Effector memory CD4-positive, alpha-beta T cell (primary cell): Measurements from ENCODE around the gene RPL31.

ENCODE experiments used
- DNase-seq, 3 donors: peaks; one replicate each; pipeline ENCODE4 v3.0.0-alpha.2; 2020
- H3K27ac ChIP-seq: 2 replicates; pipeline ENCODE4 v1.7.0; 2013; ENCODE audit warnings: mild to moderate bottlenecking, low read length, moderate library complexity; ENCODE audit not compliant: insufficient read depth, poor library complexity, severe bottlenecking
- H3K27me3 ChIP-seq: replicated peaks from 2 replicates; pipeline ENCODE4 v1.7.0; 2013; ENCODE audit warnings: mild to moderate bottlenecking, low read length; ENCODE audit not compliant: insufficient read depth, control insufficient read depth, poor library complexity, severe bottlenecking
- H3K36me3 ChIP-seq: 2 replicates; pipeline ENCODE4 v1.7.0; 2013; ENCODE audit warnings: mild to moderate bottlenecking, low read length, moderate library complexity; ENCODE audit not compliant: control insufficient read depth, insufficient read depth
- H3K4me1 ChIP-seq: 2 replicates; pipeline ENCODE4 v1.7.0; 2013; ENCODE audit warnings: low read length, mild to moderate bottlenecking; ENCODE audit not compliant: control insufficient read depth, insufficient read depth, poor library complexity, severe bottlenecking
- H3K4me3 ChIP-seq: 2 replicates; pipeline ENCODE4 v1.7.0; 2013; ENCODE audit warnings: low read length, low read depth, mild to moderate bottlenecking; ENCODE audit not compliant: insufficient read depth, poor library complexity, severe bottlenecking
- H3K9me3 ChIP-seq: 2 replicates; pipeline ENCODE4 v1.7.0; 2013; ENCODE audit warnings: mild to moderate bottlenecking, low read length, moderate library complexity; ENCODE audit not compliant: control insufficient read depth

RPL31 gene

DNA sequence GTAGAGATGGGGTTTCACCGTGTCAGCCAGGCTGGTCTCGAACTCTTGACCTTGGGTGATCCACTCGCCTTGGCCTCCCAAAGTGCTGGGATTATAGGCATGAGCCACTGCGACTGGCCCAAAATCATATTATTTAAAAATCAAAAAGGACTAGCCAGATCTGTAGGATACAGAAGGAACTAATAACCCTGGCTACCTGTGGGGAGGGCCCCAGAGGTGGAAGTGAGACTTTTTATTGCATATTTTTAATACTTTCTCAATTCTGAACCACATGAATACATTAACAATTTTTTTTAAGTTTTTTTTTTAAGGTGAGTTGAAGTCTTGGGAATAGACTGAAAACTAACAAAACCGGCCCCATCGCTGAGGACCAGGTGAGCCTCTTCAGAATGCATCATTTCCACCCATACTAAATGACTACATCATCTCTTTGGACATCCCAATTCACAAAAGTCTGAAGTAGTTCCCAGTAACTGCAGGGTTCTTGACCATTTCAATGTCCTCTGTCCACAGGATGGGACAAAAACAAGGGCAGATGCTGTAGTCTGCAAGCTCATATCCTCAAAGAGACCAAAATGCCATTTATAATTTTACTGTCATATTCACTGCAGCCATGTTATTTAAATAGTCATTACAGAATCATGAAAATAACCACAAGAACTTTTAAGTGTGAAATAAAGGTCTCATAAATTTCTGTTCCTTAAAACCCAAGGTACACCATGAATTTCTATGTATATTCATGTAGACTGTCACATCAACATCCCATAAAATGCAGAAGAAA is 21.4 kb downstream of the RPL31 start:
- Histone ChIP-seq H3K9me3 (no peaks in the 10 kb centered on the region), H3K4me3 (no peak overlapping the region), H3K27me3 (no peaks in the 10 kb centered on the region), H3K4me1 (no peaks in the 10 kb centered on the region), H3K36me3 (no peaks in the 10 kb centered on the region), H3K27ac (no peak overlapping the region)
- no peak for DNase-seq

DNA sequence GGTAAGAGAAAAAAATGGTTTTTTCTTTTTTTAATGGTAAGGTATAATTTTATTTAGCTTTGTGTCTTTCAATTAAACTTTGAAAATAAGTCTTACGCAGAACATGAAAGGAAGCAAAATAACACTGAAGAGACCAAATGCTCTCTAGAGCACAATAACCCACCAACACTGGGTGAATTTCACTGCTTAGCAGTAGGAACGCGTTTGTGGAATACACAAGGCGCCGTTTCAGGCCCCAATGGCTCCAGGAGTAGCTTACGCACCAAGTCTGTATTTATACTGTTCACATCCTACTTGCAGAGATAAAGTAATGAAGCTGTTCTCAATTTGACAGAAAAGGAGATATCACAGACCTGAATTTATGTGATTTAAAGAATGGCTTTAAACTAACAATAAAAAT is 23.5 kb downstream of the RPL31 start:
- Histone ChIP-seq H3K27me3 (no peaks in the 10 kb centered on the region), H3K9me3 (no peaks in the 10 kb centered on the region), H3K4me3 (no peak overlapping the region), H3K27ac (no peak overlapping the region), H3K4me1 (no peaks in the 10 kb centered on the region), H3K36me3 (no peaks in the 10 kb centered on the region)
- no peak for DNase-seq

GRCh38 chr2:101026253-101026701 is 24.2 kb downstream of the RPL31 start:
- Histone ChIP-seq H3K36me3 (no peaks in the 10 kb centered on the region), H3K9me3 (no peaks in the 10 kb centered on the region), H3K27me3 (no peaks in the 10 kb centered on the region)

DNA sequence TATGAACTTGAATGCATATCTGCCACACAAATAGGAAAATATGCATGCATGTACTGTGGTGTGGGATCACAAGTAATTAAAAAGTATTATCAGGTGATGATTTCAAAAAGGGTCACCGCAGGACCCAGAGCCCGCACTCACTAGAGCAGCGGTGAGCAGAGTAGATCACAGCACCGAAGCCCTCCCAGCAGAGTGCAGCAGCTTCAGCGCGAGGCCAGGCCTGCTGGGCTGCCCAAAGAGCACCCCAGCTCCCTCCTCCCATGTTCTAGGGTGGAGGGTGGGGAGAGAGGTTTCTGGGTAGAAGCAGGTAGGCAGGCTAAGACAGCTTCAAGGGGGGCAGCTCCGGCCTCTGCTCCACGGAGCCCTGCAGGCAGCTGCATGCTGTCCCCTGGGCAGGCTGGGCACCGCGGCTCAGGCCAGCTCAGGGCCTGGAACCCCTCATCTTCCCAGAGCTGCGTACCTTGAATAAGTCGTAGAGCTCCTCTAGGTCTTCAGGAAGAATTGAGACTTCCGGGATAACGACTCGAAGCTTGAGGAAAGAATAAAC is 24.9 kb downstream of the RPL31 start:
- H3K4me1 ChIP-seq: no peaks in the 10 kb centered on the region
- no peak for DNase-seq
- no peaks in the 10 kb centered on the region for H3K9me3 ChIP-seq
- no peaks in the 10 kb centered on the region for H3K36me3 ChIP-seq
- H3K27ac ChIP-seq: no peak overlapping the region
- no peak overlapping the region for H3K4me3 ChIP-seq
- no peaks in the 10 kb centered on the region for H3K27me3 ChIP-seq

More at GRCh38 chr2:101026253-101026701, 24.2 kb downstream of the RPL31 start:
- no peak overlapping the region for H3K27ac ChIP-seq
- H3K4me3 ChIP-seq: no peak overlapping the region
- no peak for DNase-seq
- H3K4me1 ChIP-seq: no peaks in the 10 kb centered on the region

DNA sequence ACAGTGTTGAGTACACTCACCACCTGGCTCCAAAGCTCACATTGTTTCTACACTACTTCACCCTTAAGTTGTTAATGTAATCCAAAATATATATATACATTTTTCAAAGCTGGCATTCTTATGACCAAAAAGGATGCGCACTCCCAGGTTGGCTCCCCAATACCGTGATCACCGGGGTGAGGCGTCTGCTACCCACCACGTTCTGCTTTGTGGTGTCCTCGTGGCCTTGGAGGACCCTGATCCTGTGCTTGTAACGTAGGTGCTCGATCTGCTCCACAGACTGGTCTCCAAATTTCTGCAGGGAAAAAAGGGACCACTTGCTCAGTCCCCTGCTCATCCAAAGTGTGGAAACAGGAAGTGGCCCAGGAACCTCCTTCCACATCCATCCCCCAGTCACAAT is 25.8 kb downstream of the RPL31 start:
- no peaks in the 10 kb centered on the region for H3K4me1 ChIP-seq
- no peaks in the 10 kb centered on the region for H3K9me3 ChIP-seq
- no peaks in the 10 kb centered on the region for H3K27me3 ChIP-seq
- H3K36me3 ChIP-seq: no peaks in the 10 kb centered on the region
- no peak overlapping the region for H3K27ac ChIP-seq
- no peak overlapping the region for H3K4me3 ChIP-seq
- DNase-seq: no peak

- Histone ChIP-seq H3K9me3 (no peaks in the 10 kb centered on the region), H3K27me3 (no peaks in the 10 kb centered on the region), H3K27ac (no peak overlapping the region), H3K4me1 (no peaks in the 10 kb centered on the region), H3K36me3 (no peaks in the 10 kb centered on the region), H3K4me3 (no peak overlapping the region)
- no peak for DNase-seq
These were observed 28.9 kb downstream of the RPL31 start for GRCh38 chr2:101030866-101031554.

GRCh38 chr2:101032084-101032776 is 30.1 kb downstream of the RPL31 start:
- no peaks in the 10 kb centered on the region for H3K4me1 ChIP-seq

GRCh38 chr2:101036562-101036961 is 34.5 kb downstream of the RPL31 start:
- Histone ChIP-seq H3K36me3 (no peaks in the 10 kb centered on the region), H3K27ac (no peak overlapping the region), H3K4me1 (no peaks in the 10 kb centered on the region), H3K9me3 (no peaks in the 10 kb centered on the region), H3K27me3 (no peaks in the 10 kb centered on the region), H3K4me3 (no peak overlapping the region)
- DNase-seq: no peak

More at GRCh38 chr2:101032084-101032776, 30.1 kb downstream of the RPL31 start:
- Histone ChIP-seq H3K9me3 (no peaks in the 10 kb centered on the region), H3K27me3 (no peaks in the 10 kb centered on the region), H3K27ac (no peak overlapping the region), H3K4me3 (no peak overlapping the region), H3K36me3 (no peaks in the 10 kb centered on the region)
- DNase-seq: no peak

DNA sequence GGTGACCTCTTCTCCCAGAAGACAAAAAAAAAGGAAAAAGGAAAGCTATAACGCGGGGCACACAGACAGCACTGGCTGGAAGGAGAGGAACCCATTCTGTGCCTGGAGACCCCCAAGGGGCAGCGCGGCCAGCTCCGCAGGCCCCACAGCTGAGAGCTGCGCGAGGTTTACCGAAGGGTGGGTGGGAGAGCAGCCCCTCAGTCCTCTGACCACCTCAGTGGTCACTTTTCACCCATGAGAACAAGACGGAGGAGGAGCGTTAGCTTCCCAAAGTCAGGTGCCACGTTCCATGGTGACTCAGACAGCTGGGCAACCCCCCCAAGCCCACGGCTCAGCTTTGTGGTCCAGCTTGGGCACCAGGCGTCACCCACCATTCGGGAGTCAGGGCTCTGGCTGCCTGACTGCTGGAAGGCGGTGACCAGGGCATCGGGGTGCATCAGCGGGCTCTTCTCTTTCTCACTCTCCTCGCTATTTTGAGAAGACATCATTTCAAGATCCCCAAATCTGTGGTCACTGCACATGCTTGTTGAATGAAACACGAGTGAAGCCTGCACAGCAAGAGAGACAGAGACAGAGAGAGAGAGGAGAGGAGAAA is 35.2 kb downstream of the RPL31 start:
- Histone ChIP-seq H3K4me3 (no peak overlapping the region), H3K9me3 (no peaks in the 10 kb centered on the region), H3K4me1 (no peaks in the 10 kb centered on the region), H3K36me3 (no peaks in the 10 kb centered on the region), H3K27ac (no peak overlapping the region), H3K27me3 (no peaks in the 10 kb centered on the region)
- DNase-seq: no peak
